Measurements from ENCODE around the gene FUBP3.

DNA sequence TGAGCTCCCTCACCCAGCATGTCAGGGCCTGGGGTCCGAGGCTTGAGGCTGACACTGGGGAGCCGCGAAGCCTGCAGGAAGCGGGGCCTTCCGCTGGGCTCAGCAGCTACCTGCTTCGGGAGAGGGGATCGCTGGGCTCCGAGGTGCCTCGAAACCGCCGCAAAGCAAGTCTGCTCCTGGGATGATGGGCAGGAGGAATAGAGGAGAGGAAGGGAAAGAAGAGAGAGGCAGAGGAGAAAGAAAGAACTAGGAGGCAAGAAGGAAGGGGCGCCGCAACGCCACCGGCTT lies 83.5 kb downstream of the FUBP3 start:
- no peak for TF ChIP-seq CTCF (IDR thresholded peaks at IDR 0.05 in 4 of 5, conservative IDR thresholded peaks at IDR 0.05 in 1 of 5)
- TF ChIP-seq POLR2A (IDR thresholded peaks at IDR 0.05): no peak

Measured in gastrocnemius medialis (tissue), 4 donors.